ENCODE data around the gene TMED6. TPM values are rescaled to one million over a fixed set of nuclear protein-coding genes. Genes with fewer than 3 reads are reported as not detected.

TMED6 gene
- total RNA-seq, 1 donor from 2014 or later, result not detected

- Histone ChIP-seq H3K9ac (no peak overlapping the region), H3K27me3 (no peaks in the 10 kb centered on the region), H3K4me3 (no peak overlapping the region), H3K79me2 (ENCODE audit: low read depth) (no peaks in the 10 kb centered on the region), H3K4me2 (no peak overlapping the region), H3K9me3 (ENCODE audit: low read depth) (no peaks in the 10 kb centered on the region), H3F3A (ENCODE audit: low read depth) (peaks cover 4% of the 10 kb centered on the region), H2AFZ (replicated peaks) (peak overlapping the region; percentile 92), H3K36me3 (no peaks in the 10 kb centered on the region), H3K27ac (no peak overlapping the region), H3K4me1 (peaks cover 6% of the 10 kb centered on the region), H4K20me1 (ENCODE audit: low read depth) (no peaks in the 10 kb centered on the region)
- Mint-ChIP-seq H3K4me1 (peaks cover 19% of the 10 kb centered on the region), H3K4me3 (peak overlapping the region; percentile 10), H3K27ac (peak overlapping the region; percentile 60), H3K36me3 (no peaks in the 10 kb centered on the region), H3K9me3 (no peaks in the 10 kb centered on the region), H3K27me3 (ENCODE audit: insufficient read depth, low read depth) (peaks cover 2% of the 10 kb centered on the region)
- TF ChIP-seq CTCF (IDR thresholded peaks at IDR 0.05) (peak; percentile 87), EZH2phosphoT487 (IDR thresholded peaks at IDR 0.05) (no peak)
- peak; percentile 92 for DNase-seq (ENCODE audit: low spot score)
Measured at GRCh38 chr16:69396187-69397061, 44.8 kb upstream of the TMED6 start.

GRCh38 chr16:69395859-69396186 lies 44.2 kb upstream of the TMED6 start:
- H4K20me1 ChIP-seq (ENCODE audit: low read depth), result no peaks in the 10 kb centered on the region
- no peaks in the 10 kb centered on the region for H3K27me3 ChIP-seq
- no peak overlapping the region for H3K9ac ChIP-seq
- peaks cover 19% of the 10 kb centered on the region for H3K4me1 Mint-ChIP-seq
- H3K9me3 ChIP-seq (ENCODE audit: low read depth), result no peaks in the 10 kb centered on the region
- H3K27ac ChIP-seq, result no peak overlapping the region
- H3K4me1 ChIP-seq, result peaks cover 6% of the 10 kb centered on the region
- H2AFZ ChIP-seq (replicated peaks), result peak overlapping the region; percentile 92
- H3K4me2 ChIP-seq, result no peak overlapping the region
- TF ChIP-seq CTCF (IDR thresholded peaks at IDR 0.05), result no peak
- TF ChIP-seq EZH2phosphoT487 (IDR thresholded peaks at IDR 0.05), result no peak
- no peak for TF ChIP-seq EZH2 (IDR thresholded peaks at IDR 0.05)
- no peaks in the 10 kb centered on the region for H3K79me2 ChIP-seq (ENCODE audit: low read depth)
- no peaks in the 10 kb centered on the region for H3K9me3 Mint-ChIP-seq
- no peak overlapping the region for H3K4me3 Mint-ChIP-seq
- H3K27me3 Mint-ChIP-seq (ENCODE audit: insufficient read depth, low read depth), result peaks cover 2% of the 10 kb centered on the region
- peak overlapping the region; percentile 60 for H3K27ac Mint-ChIP-seq
- DNase-seq (ENCODE audit: low spot score), result no peak
- H3K36me3 Mint-ChIP-seq, result no peaks in the 10 kb centered on the region
- H3K4me3 ChIP-seq, result no peak overlapping the region
- H3K36me3 ChIP-seq, result no peaks in the 10 kb centered on the region
- H3F3A ChIP-seq (ENCODE audit: low read depth), result peaks cover 4% of the 10 kb centered on the region

GRCh38 chr16:69393898-69394849 lies 42.6 kb upstream of the TMED6 start:
- H3K27ac Mint-ChIP-seq, result no peak overlapping the region
- H3K36me3 ChIP-seq, result no peaks in the 10 kb centered on the region
- H3K79me2 ChIP-seq (ENCODE audit: low read depth), result no peaks in the 10 kb centered on the region
- H3F3A ChIP-seq (ENCODE audit: low read depth), result peaks cover 4% of the 10 kb centered on the region
- no peaks in the 10 kb centered on the region for H3K36me3 Mint-ChIP-seq
- peaks cover 17% of the 10 kb centered on the region for H3K4me1 Mint-ChIP-seq
- no peak overlapping the region for H3K4me2 ChIP-seq
- no peak overlapping the region for H3K4me3 Mint-ChIP-seq
- no peak overlapping the region for H3K27ac ChIP-seq
- H3K4me3 ChIP-seq, result no peak overlapping the region
- H3K9me3 ChIP-seq (ENCODE audit: low read depth), result no peaks in the 10 kb centered on the region
- peak overlapping the region; percentile 14 for H3K9ac ChIP-seq
- H3K9me3 Mint-ChIP-seq, result no peaks in the 10 kb centered on the region
- TF ChIP-seq CTCF (IDR thresholded peaks at IDR 0.05), result no peak
- no peak for TF ChIP-seq EZH2phosphoT487 (IDR thresholded peaks at IDR 0.05)
- TF ChIP-seq EZH2 (IDR thresholded peaks at IDR 0.05), result no peak
- no peaks in the 10 kb centered on the region for H3K27me3 ChIP-seq
- no peaks in the 10 kb centered on the region for H4K20me1 ChIP-seq (ENCODE audit: low read depth)
- no peak overlapping the region for H2AFZ ChIP-seq (replicated peaks)
- peaks cover 6% of the 10 kb centered on the region for H3K4me1 ChIP-seq
- no peaks in the 10 kb centered on the region for H3K27me3 Mint-ChIP-seq (ENCODE audit: insufficient read depth, low read depth)
- no peak for DNase-seq (ENCODE audit: low spot score)
